SU-DHL-6 (cell line): Measurements from ENCODE around the gene TM9SF1.

Source experiments
- H2AFZ ChIP-seq: fragments of 200-600 bp; sonication (generic); 2 replicates; pipeline ENCODE4 v1.6.1; 2014; ENCODE audit warnings: low read depth, mild to moderate bottlenecking, moderate library complexity, mixed read lengths, antibody characterized with exemption, low read length; ENCODE audit not compliant: severe bottlenecking
- H3F3A ChIP-seq: fragments of 200-600 bp; shearing (Covaris generic); 2 replicates; pipeline ENCODE4 v1.6.0; 2016; ENCODE audit warnings: antibody characterized with exemption, mild to moderate bottlenecking; ENCODE audit not compliant: insufficient read depth
- H3K27ac ChIP-seq: fragments of 200-600 bp; sonication (generic); 2 replicates; pipeline ENCODE4 v1.5.1; 2016; ENCODE audit warnings: low read depth, mild to moderate bottlenecking, low read length, moderate library complexity, mixed read lengths
- H3K27me3 ChIP-seq: fragments of 200-600 bp; sonication (generic), shearing (Covaris generic); 2 replicates; pipeline ENCODE4 v1.6.0; 2014; ENCODE audit warnings: mild to moderate bottlenecking, low read length
- H3K36me3 ChIP-seq: fragments of 200-600 bp; sonication (generic); 2 replicates; pipeline ENCODE4 v1.6.1; 2014; ENCODE audit warnings: mild to moderate bottlenecking, low read length, mixed read lengths
- H3K4me2 ChIP-seq: fragments of 300-600, 200-600 bp; shearing (Covaris generic), sonication (generic); 2 replicates; pipeline ENCODE4 v1.6.0; 2014; ENCODE audit warnings: low read length, low read depth, mild to moderate bottlenecking; ENCODE audit not compliant: poor library complexity, severe bottlenecking
- H3K4me3 ChIP-seq: fragments of 200-600 bp; sonication (generic); 2 replicates; pipeline ENCODE4 v1.5.1; 2014; ENCODE audit warnings: antibody characterized with exemption, low read length, mild to moderate bottlenecking, mixed read lengths; ENCODE audit not compliant: insufficient read depth, poor library complexity, severe bottlenecking
- H3K79me2 ChIP-seq: fragments of 200-600 bp; sonication (generic); 2 replicates; pipeline ENCODE4 v1.6.1; 2014; ENCODE audit warnings: mild to moderate bottlenecking, low read length, moderate library complexity; ENCODE audit not compliant: insufficient read depth
- H3K9ac ChIP-seq: fragments of 200-600 bp; sonication (generic); 2 replicates; pipeline ENCODE4 v1.7.0; 2014; ENCODE audit warnings: mild to moderate bottlenecking, low read length
- H3K9me2 ChIP-seq: fragments of 200-600 bp; sonication (generic); replicated peaks from 2 replicates; pipeline ENCODE4 v1.6.1; 2014; ENCODE audit warnings: low read length; ENCODE audit not compliant: insufficient read depth
- H3K9me3 ChIP-seq: fragments of 200-600 bp; sonication (generic); 2 replicates; pipeline ENCODE4 v1.6.1; 2014; ENCODE audit warnings: low read length, mixed read lengths; ENCODE audit not compliant: insufficient read depth
- H4K20me1 ChIP-seq: fragments of 200-600 bp; sonication (generic); 2 replicates; pipeline ENCODE4 v1.6.1; 2014; ENCODE audit warnings: low read depth, mild to moderate bottlenecking, antibody characterized with exemption, low read length, moderate library complexity, mixed read lengths
- CTCF ChIP-seq: fragments of 200-600 bp; sonication (generic); IDR thresholded peaks from one replicate; pipeline ENCODE4 v1.5.1; 2017; ENCODE audit warnings: antibody characterized with exemption, mild to moderate bottlenecking, low read length, moderate library complexity; ENCODE audit not compliant: insufficient read depth, poor library complexity, severe bottlenecking
- EZH2phosphoT487 ChIP-seq: fragments of 200-600 bp; sonication (generic), shearing (Covaris generic); conservative IDR thresholded peaks from 2 replicates; pipeline ENCODE4 v1.6.1; 2018; ENCODE audit warnings: mild to moderate bottlenecking, antibody characterized with exemption, low read length, moderate library complexity, mixed read lengths

TM9SF1 gene

DNA sequence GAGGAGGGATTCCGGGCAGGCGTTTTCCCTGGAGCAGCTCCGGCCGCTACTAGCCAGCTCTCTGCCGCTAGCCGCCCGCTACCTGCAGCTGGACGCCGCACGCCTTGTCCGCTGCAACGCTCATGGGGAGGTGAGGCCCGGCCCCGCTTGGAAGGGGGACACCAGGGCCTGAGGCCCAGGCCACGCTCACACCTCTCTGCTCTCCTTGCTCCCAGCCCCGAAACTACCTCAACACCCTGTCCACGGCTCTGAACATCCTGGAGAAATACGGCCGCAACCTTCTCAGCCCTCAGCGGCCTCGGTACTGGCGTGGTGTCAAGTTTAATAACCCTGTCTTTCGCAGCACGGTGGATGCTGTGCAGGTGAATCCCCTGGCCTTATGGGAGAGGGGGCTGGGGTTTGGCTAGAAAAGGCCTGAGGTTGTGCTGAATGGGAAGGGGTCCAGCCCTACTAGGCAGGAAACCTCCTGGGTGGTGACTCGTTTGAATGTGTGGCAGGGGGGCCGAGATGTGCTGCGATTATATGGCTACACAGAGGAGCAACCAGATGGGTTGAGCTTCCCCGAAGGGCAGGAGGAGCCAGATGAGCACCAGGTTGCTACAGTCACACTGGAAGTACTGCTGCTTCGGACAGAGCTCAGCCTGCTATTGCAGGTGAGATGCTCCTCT, 47.3 kb downstream of the TM9SF1 start:
- no peak for TF ChIP-seq CTCF
- TF ChIP-seq EZH2phosphoT487, result no peak
- H3F3A ChIP-seq, result peaks cover 10% of the 10 kb centered on the region; the same call in 1 of the 2 replicates
- no peaks in the 10 kb centered on the region for H3K9me2 ChIP-seq
- peaks cover 26% of the 10 kb centered on the region for H3K79me2 ChIP-seq
- peak overlapping the region; percentile 26 for H3K27ac ChIP-seq
- H3K9me3 ChIP-seq, result no peaks in the 10 kb centered on the region
- no peaks in the 10 kb centered on the region for H3K27me3 ChIP-seq
- H3K4me3 ChIP-seq, result peak overlapping the region; percentile 95
- peak overlapping the region; percentile 91 for H3K9ac ChIP-seq
- H3K4me2 ChIP-seq, result peak overlapping the region; percentile 75
- H3K36me3 ChIP-seq, result 0 out of 2 replicates have a peak, but pooled peaks cover 6% of the 10 kb centered on the region
- no peak overlapping the region for H2AFZ ChIP-seq
- no peaks in the 10 kb centered on the region for H4K20me1 ChIP-seq

- Histone ChIP-seq H3K79me2 (peaks cover 26% of the 10 kb centered on the region), H3K9me2 (no peaks in the 10 kb centered on the region), H3K9ac (peak within 1 kb of the TSS; percentile 91), H3F3A (peaks cover 10% of the 10 kb centered on the region; the same call in 1 of the 2 replicates), H3K36me3 (0 out of 2 replicates have a peak, but pooled peaks cover 6% of the 10 kb centered on the region), H3K27me3 (no peaks in the 10 kb centered on the region), H4K20me1 (no peaks in the 10 kb centered on the region), H3K27ac (peak within 1 kb of the TSS; percentile 81), H3K4me3 (peak within 1 kb of the TSS; percentile 95), H3K4me2 (peak within 1 kb of the TSS; percentile 96), H3K9me3 (no peaks in the 10 kb centered on the region), H2AFZ (peak within 1 kb of the TSS; percentile 31)
- TF ChIP-seq EZH2phosphoT487 (no peak), CTCF (no peak)
These were observed 48.1 kb downstream of the TM9SF1 start, which contains the start of gene RNF31 for GRCh38 chr14:24146978-24147760. Gene RNF31, plus strand, starts transcription at chr14:24147498. Its CDS starts 201 bp downstream, at chr14:24147699.

DNA sequence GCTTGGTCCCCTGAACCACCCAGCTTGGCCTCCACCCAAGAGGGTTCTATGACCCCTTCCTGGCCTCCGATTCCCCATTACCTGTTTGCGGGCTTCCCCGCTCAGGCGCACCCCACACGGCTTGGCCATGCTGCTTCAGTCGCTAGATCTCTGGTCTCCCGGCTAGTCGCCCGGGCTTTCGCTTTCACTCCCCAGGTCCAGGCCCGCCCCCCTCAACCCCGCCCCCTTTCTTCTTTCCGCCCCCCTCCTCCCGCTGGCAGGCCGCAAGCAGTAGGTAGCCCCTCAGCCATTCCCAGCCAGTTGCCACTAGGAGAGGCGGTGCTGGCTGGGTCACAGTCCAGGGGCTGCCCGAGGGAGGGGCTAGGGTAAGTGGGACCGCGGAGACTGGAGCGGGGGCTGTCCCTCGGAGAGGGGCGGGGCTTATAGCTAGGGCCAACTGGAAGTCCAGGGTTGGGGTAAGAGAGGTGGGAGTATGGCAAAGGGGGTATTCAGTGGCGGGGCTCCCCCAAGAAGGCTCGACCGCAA, 48.7 kb downstream of the TM9SF1 start, which contains the start of gene PSME2:
PSME2 (minus strand) TSS at position 158 of the 525 bp plus-strand sequence; CDS start at position 129, 29 bp downstream.
- no peaks in the 10 kb centered on the region for H3K9me2 ChIP-seq
- TF ChIP-seq CTCF, result no peak
- no peaks in the 10 kb centered on the region for H3K27me3 ChIP-seq
- H3K79me2 ChIP-seq, result peaks cover 26% of the 10 kb centered on the region
- peak within 1 kb of the TSS; percentile 31 for H2AFZ ChIP-seq
- H3K9me3 ChIP-seq, result no peaks in the 10 kb centered on the region
- peak within 1 kb of the TSS; percentile 91 for H3K9ac ChIP-seq
- peak within 1 kb of the TSS; percentile 96 for H3K4me2 ChIP-seq
- no peaks in the 10 kb centered on the region for H4K20me1 ChIP-seq
- peak within 1 kb of the TSS; percentile 95 for H3K4me3 ChIP-seq
- H3F3A ChIP-seq, result peaks cover 10% of the 10 kb centered on the region; the same call in 1 of the 2 replicates
- H3K36me3 ChIP-seq, result 0 out of 2 replicates have a peak, but pooled peaks cover 6% of the 10 kb centered on the region
- peak within 1 kb of the TSS; percentile 81 for H3K27ac ChIP-seq
